K562 (cell line): ENCODE data around the gene DNMBP. TPM values are rescaled to one million over a fixed set of nuclear protein-coding genes. Genes with fewer than 3 reads are reported as not detected.

Source experiments
- ATAC-seq: fragments of 200-7000 bp; cut with Tn5 transposase; 3 replicates; pipeline ENCODE4 v1.9.1; 2020; ENCODE audit warnings: moderate library complexity
- BruUV-seq: library from RNA; stranded (reverse); fragments of 400-500 nt; replicated peaks from 2 replicates; lab custom pipeline; 2021; lab: Mats Ljungman, UMichigan
- CTCF ChIA-PET: fragments of 300-600 bp; formaldehyde crosslinking; extraction: SDS; loops from one replicate; lab custom pipeline; 2021; ENCODE audit warnings: low intra/inter-chr PET ratio; lab: Yijun Ruan, JAX
- POLR2A ChIA-PET: fragments of 300-600, 350-650 bp; sonication (Branson Sonifier 250); formaldehyde crosslinking; extraction: SDS; loops from one replicate; lab custom pipeline; 2021; ENCODE audit warnings: antibody characterized with exemption, inconsistent platforms; lab: Yijun Ruan, JAX
- DNase-seq, 4 experiments: peaks; one replicate each; pipeline versions ENCODE4 v3.0.0 to v3.0.0-alpha.2; 2011 to 2018; ENCODE audit warnings: low spot score in 3 of 4, mixed read lengths in 3 of 4; ENCODE audit errors: extremely low read depth in 1 of 4
- FAIRE-seq: peaks from 2 replicates; lab custom pipeline; 2011; peaks lifted over from hg19 to GRCh38; lab: Jason Lieb, UNC
- H2AFZ ChIP-seq: 2 replicates; pipeline ENCODE4 v1.6.0; 2011; ENCODE audit warnings: low read depth, low read length, control low read depth, inconsistent platforms
- H3K27ac ChIP-seq: fragments of 200-600 bp; 3 replicates; pipeline ENCODE4 v1.8.0; 2011; ENCODE audit warnings: low read depth, mild to moderate bottlenecking, control low read depth, inconsistent platforms, low read length, moderate library complexity, mixed read lengths; ENCODE audit errors: extremely low read depth
- H3K27me3 ChIP-seq, 2 experiments: fragments of 300-600 bp in 1 of 2; 2 replicates in 1 of 2; 3 replicates in 1 of 2; pipeline versions ENCODE4 v1.6.0 to v1.8.0; 2011; ENCODE audit warnings: inconsistent platforms in 2 of 2, low read length in 2 of 2, mild to moderate bottlenecking in 1 of 2, mixed read lengths in 1 of 2, moderate library complexity in 1 of 2; ENCODE audit not compliant: control insufficient read depth in 2 of 2, insufficient read depth in 2 of 2
- H3K36me3 ChIP-seq: fragments of 300-600 bp; 3 replicates; pipeline ENCODE4 v1.8.0; 2011; ENCODE audit warnings: mild to moderate bottlenecking, low read length, inconsistent platforms; ENCODE audit not compliant: control insufficient read depth, insufficient read depth
- H3K4me1 ChIP-seq, 2 experiments: fragments of 200-600 bp in 1 of 2; replicated peaks in 1 of 2; 2 replicates in 1 of 2; 3 replicates in 1 of 2; pipeline versions ENCODE4 v1.5.1 to v1.8.0; 2011; ENCODE audit warnings: inconsistent platforms in 2 of 2, low read length in 2 of 2, mild to moderate bottlenecking in 1 of 2, mixed read lengths in 1 of 2, moderate library complexity in 1 of 2; ENCODE audit not compliant: control insufficient read depth in 2 of 2, insufficient read depth in 2 of 2
- H3K4me2 ChIP-seq: 2 replicates; pipeline ENCODE4 v1.6.1; 2011; ENCODE audit warnings: low read length, control low read depth, inconsistent platforms, mixed read lengths; ENCODE audit not compliant: insufficient read depth
- H3K4me3 ChIP-seq: fragments of 200-600 bp; sonication (generic), shearing (Covaris generic); 2 replicates; pipeline ENCODE4 v1.5.1; 2016; ENCODE audit warnings: control low read depth, inconsistent platforms
- H3K79me2 ChIP-seq: fragments of 200-600 bp; 3 replicates; pipeline ENCODE4 v1.8.0; 2011; ENCODE audit warnings: low read length, inconsistent platforms; ENCODE audit not compliant: control insufficient read depth, insufficient read depth
- H3K9ac ChIP-seq, 2 experiments: 2 replicates each; pipeline versions ENCODE4 v1.6.0 to v1.6.1; 2011; ENCODE audit warnings: low read depth in 2 of 2, low read length in 2 of 2, control low read depth in 1 of 2, inconsistent platforms in 1 of 2, mild to moderate bottlenecking in 1 of 2, mixed read lengths in 1 of 2; ENCODE audit not compliant: insufficient read depth in 1 of 2
- H3K9me1 ChIP-seq: one replicate; pipeline ENCODE4 v1.6.0; 2011; ENCODE audit warnings: inconsistent platforms, mild to moderate bottlenecking, low read length, moderate library complexity; ENCODE audit not compliant: control insufficient read depth, insufficient read depth
- H3K9me3 ChIP-seq: replicated peaks from 2 replicates; pipeline ENCODE4 v1.5.1; 2011; ENCODE audit warnings: low read depth, low read length, inconsistent platforms; ENCODE audit not compliant: control insufficient read depth, insufficient read depth
- H4K20me1 ChIP-seq: replicated peaks from 2 replicates; pipeline ENCODE4 v1.6.1; 2011; ENCODE audit warnings: low read length, inconsistent platforms, mixed read lengths; ENCODE audit not compliant: control insufficient read depth, insufficient read depth
- CSDE1 ChIP-seq, 2 experiments: fragments of 450-650 bp; IDR thresholded peaks; 2 replicates each; pipeline ENCODE4 v1.6.1; 2016; ENCODE audit warnings: mild to moderate bottlenecking in 1 of 2
- CXXC5 ChIP-seq: fragments of 250-450 bp; sonication (Bioruptor Pico); IDR thresholded peaks from 2 replicates; pipeline ENCODE4 v1.8.0; 2022; ENCODE audit warnings: inconsistent platforms, mild to moderate bottlenecking, moderate library complexity
- EGR1 ChIP-seq: fragments of 450-650 bp; conservative IDR thresholded peaks from 2 replicates; pipeline ENCODE4 v1.6.1; 2017; ENCODE audit warnings: mild to moderate bottlenecking
- FOSL1 ChIP-seq: fragments of 200-800 bp; sonication (Bioruptor generic); conservative IDR thresholded peaks from 2 replicates; pipeline ENCODE4 v1.6.1; 2016; ENCODE audit warnings: missing genetic modification characterization, missing compliant biosample characterization
- HNRNPUL1 ChIP-seq: fragments of 200-400 bp; formaldehyde crosslinking; IDR thresholded peaks from 2 replicates; pipeline ENCODE4 v1.6.1; 2017; ENCODE audit warnings: low read length
- LARP7 ChIP-seq: fragments of 450-650 bp; IDR thresholded peaks from 2 replicates; pipeline ENCODE4 v1.6.1; 2016
- MCM5 ChIP-seq: fragments of 450-650 bp; IDR thresholded peaks from 2 replicates; pipeline ENCODE4 v1.6.1; 2016; ENCODE audit warnings: low read depth
- NFE2 ChIP-seq: IDR thresholded peaks from 2 replicates; pipeline ENCODE4 v1.6.1; 2014; ENCODE audit warnings: antibody characterized with exemption, low read depth
- NRF1 ChIP-seq, 2 experiments: fragments of 450-650 bp; IDR thresholded peaks in 1 of 2; conservative IDR thresholded peaks in 1 of 2; 2 replicates each; pipeline ENCODE4 v1.6.1; 2014; ENCODE audit warnings: mild to moderate bottlenecking in 2 of 2
- NUFIP1 ChIP-seq: fragments of 450-650 bp; IDR thresholded peaks from 2 replicates; pipeline ENCODE4 v1.6.1; 2018; ENCODE audit not compliant: partially characterized antibody
- SMAD2 ChIP-seq: fragments of 150-350 bp; IDR thresholded peaks from 2 replicates; pipeline ENCODE4 v1.6.1; 2014; ENCODE audit warnings: low read depth, mild to moderate bottlenecking, low read length
- TOE1 ChIP-seq, 2 experiments: fragments of 450-650 bp in 1 of 2; sonication (generic) in 1 of 2; formaldehyde crosslinking in 1 of 2; IDR thresholded peaks; 2 replicates each; pipeline versions ENCODE4 v1.7.1 to v1.8.0; 2016 to 2022; ENCODE audit warnings: borderline replicate concordance in 2 of 2, mild to moderate bottlenecking in 2 of 2, antibody characterized with exemption in 1 of 2, inconsistent platforms in 1 of 2, low read depth in 1 of 2, missing genetic modification reagents in 1 of 2, moderate library complexity in 1 of 2
- ZNF780A ChIP-seq: fragments of 250-450 bp; sonication (Bioruptor Pico); IDR thresholded peaks from 2 replicates; pipeline ENCODE4 v1.5.0; 2021; ENCODE audit warnings: mild to moderate bottlenecking
- WGBS: fragments of 100-300 bp; shearing (Covaris generic); methylation state at CpG from one replicate; pipeline ENCODE4 v1.1.6; 2016; ENCODE audit warnings: low coverage, mixed read lengths; ENCODE audit not compliant: insufficient coverage; ENCODE audit errors: missing lambda C conversion rate; 5-methylcytosine and 5-hydroxymethylcytosine counted together
- in situ Hi-C: fragments of 300-500 bp; cut with MboI; formaldehyde crosslinking; loops from 4 replicates; pipeline ENCODE4 v1.15.0; 2018; ENCODE audit warnings: inconsistent platforms, mixed read lengths
- intact Hi-C: fragments of 100-400 bp; cut with micrococcal nuclease; formaldehyde crosslinking; loops from 2 replicates; pipeline ENCODE4 v1.14.2; 2022
- polyA plus RNA-seq, 8 experiments: library from polyadenylated mRNA; depleted of rRNA in 4 of 8; stranded (reverse) in 5 of 8; unstranded in 3 of 8; fragments of >200 nt; fragmentation: Nextera tagmentation in 2 of 8; fragmentation: Illumina TruSeq in 1 of 8; extraction: Ambion mirVana in 2 of 8; extraction: Trizol in 1 of 8; gene quantifications; 2 replicates each; pipeline versions ENCODE4 v1.2.1 to v1.2.3, GENCODE V29; 2011 to 2014; ENCODE audit warnings: inconsistent platforms in 1 of 8, missing spikeins in 1 of 8
- total RNA-seq, 7 experiments: library from RNA; depleted of rRNA in 6 of 7; stranded (reverse); fragments of >200 nt in 6 of 7; fragmentation: Illumina TruSeq in 2 of 7; extraction: Trizol in 2 of 7; gene quantifications; 2 replicates each; pipeline versions ENCODE4 v1.2.1 to v1.2.3, GENCODE V29; 2011 to 2021; ENCODE audit warnings: low replicate concordance in 1 of 7
- TF ChIP-seq, protein P1 (sequence below): sonication (generic); formaldehyde crosslinking; IDR thresholded peaks from 2 replicates; pipeline ENCODE4 v1.9.0; 2022; ENCODE audit warnings: mild to moderate bottlenecking, missing genetic modification reagents
- TF ChIP-seq, protein P2 (sequence below): fragments of 450-650 bp; IDR thresholded peaks from 2 replicates; pipeline ENCODE4 v1.6.1; 2018; ENCODE audit not compliant: partially characterized antibody
- TF ChIP-seq, protein P3 (sequence below), 2 experiments: fragments of 250-450 bp in 1 of 2; fragments of 450-650 bp in 1 of 2; sonication (Bioruptor Pico) in 1 of 2; IDR thresholded peaks; 2 replicates each; pipeline versions ENCODE4 v1.6.1 to v1.8.0; 2016 to 2021; ENCODE audit warnings: mild to moderate bottlenecking in 2 of 2, moderate library complexity in 2 of 2, missing compliant biosample characterization in 1 of 2, missing genetic modification characterization in 1 of 2

DNMBP gene
- total and polyA plus RNA-seq, 9 of the 15 experiments (the other 6 are each of a cell fraction or from before 2014, with no cell fraction given): 0.83 to 3.7 (median 2.2) TPM

DNA sequence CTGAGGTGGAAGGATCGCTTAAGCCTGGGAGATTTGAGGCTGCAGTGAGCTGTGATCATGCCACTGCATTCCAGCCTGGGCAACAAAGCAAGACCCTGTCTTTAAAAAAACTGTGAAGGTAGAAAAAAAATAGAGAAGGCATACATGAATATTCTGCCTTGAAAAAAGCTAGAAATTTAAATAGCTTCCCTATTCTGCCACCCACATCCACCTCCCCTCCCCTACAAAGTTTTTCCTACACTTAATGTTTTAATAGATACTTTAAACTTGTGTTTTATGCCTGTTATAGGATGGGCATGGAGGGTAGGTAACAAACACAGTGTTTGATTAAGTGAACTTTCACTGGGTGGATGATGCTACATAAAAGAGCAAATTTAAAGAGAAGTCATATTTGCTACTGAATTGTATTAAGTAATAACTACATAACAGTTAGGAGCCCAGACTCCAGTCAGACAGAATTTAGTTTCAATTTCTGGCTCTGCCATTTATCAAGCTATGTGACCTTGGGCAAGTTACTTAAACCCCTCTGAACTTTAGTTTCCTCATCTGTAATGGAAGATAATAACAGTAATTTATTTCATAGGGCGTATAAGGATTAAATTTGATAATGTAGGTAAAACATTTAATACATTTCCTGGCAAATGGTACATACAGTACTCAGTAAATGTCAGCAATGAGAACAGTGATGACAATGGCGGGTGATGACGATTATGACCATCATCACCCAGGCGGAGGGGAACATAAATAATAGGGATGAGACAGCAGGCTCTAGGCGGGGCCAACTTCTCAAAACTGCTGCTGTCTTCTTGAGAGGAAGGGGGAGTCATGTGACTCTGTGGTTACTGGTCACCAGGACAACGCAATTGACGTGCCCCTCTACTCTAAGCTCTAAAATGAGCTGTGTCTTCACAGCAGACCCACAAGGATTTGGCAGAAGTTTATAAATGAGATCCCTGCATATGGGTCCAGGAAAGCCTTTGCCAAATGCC lies 15.8 kb downstream of the DNMBP start:
- FAIRE-seq (peak; percentile 96), ATAC-seq (peak; percentile 98), DNase-seq (peak; percentile 63 to 86 (median 74))
- peak overlapping the region; percentile 13; the same call in 1 of the 2 replicates for H3K4me2 ChIP-seq
- H3K9ac ChIP-seq: no peak overlapping the region
- POLR2A ChIA-PET: interaction anchor here (0.6 to 1.8 kb wide), 3 partner anchors 10 to 164 kb away, joined by 3 to 8 read pairs (median 3); no protein-coding TSS in a partner anchor
- no peaks in the 10 kb centered on the region for H3K27me3 ChIP-seq
- H4K20me1 ChIP-seq: no peaks in the 10 kb centered on the region
- H3K4me1 ChIP-seq: peaks cover 4 to 12% of the 10 kb centered on the region in 2 experiments; a peak in 3 of 5 replicates
- H3K4me3 ChIP-seq: no peak overlapping the region
- CTCF ChIA-PET: no interaction called here
- H3K36me3 ChIP-seq: no peaks in the 10 kb centered on the region
- 20% methylated on average over 8 of the region's 8 CpGs for WGBS
- no peaks in the 10 kb centered on the region for H3K9me3 ChIP-seq
- H2AFZ ChIP-seq: peak overlapping the region; percentile 63
- no TSS peak for BruUV-seq
- intact Hi-C loops: no loop called here
- in situ Hi-C loops: no loop called here
- no peaks in the 10 kb centered on the region for H3K9me1 ChIP-seq
- no peaks in the 10 kb centered on the region; the same call in 2 of the 3 replicates for H3K79me2 ChIP-seq
- peak overlapping the region; percentile 57; the same call in 2 of the 3 replicates for H3K27ac ChIP-seq
- TF ChIP-seq ZNF780A (CRISPR knock-in tag) (no peak), NUFIP1 (no peak), CXXC5 (CRISPR knock-in tag) (peak; percentile 33; the same call in 1 of the 2 replicates), FOSL1 (peak; percentile 49), CSDE1 (IDR thresholded peaks at IDR 0.05) (peak in 1 of 2 experiments; percentile 55; a peak in 1 of 4 replicates), MCM5 (no peak), HNRNPUL1 (no peak), EGR1 (no peak), SMAD2 (no peak), LARP7 (no peak), TOE1 (IDR thresholded peaks at IDR 0.05; ENCODE audit: borderline replicate concordance) (peak; percentile 97), TOE1 (CRISPR knock-in tag; IDR thresholded peaks at IDR 0.05; ENCODE audit: borderline replicate concordance, low read depth) (no peak), NRF1 (conservative IDR thresholded peaks at IDR 0.05 in 1 of 2, IDR thresholded peaks at IDR 0.05 in 1 of 2) (0 out of 4 replicates have a peak, but pooled peaks of 1 of the 2 experiments have one; percentile 10), NFE2 (peak; percentile 23; the same call in 1 of the 2 replicates)
- TF ChIP-seq, protein P1, sequence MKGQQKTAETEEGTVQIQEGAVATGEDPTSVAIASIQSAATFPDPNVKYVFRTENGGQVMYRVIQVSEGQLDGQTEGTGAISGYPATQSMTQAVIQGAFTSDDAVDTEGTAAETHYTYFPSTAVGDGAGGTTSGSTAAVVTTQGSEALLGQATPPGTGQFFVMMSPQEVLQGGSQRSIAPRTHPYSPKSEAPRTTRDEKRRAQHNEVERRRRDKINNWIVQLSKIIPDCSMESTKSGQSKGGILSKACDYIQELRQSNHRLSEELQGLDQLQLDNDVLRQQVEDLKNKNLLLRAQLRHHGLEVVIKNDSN (CRISPR knock-in tag): peak; percentile 91
- TF ChIP-seq, protein P2, sequence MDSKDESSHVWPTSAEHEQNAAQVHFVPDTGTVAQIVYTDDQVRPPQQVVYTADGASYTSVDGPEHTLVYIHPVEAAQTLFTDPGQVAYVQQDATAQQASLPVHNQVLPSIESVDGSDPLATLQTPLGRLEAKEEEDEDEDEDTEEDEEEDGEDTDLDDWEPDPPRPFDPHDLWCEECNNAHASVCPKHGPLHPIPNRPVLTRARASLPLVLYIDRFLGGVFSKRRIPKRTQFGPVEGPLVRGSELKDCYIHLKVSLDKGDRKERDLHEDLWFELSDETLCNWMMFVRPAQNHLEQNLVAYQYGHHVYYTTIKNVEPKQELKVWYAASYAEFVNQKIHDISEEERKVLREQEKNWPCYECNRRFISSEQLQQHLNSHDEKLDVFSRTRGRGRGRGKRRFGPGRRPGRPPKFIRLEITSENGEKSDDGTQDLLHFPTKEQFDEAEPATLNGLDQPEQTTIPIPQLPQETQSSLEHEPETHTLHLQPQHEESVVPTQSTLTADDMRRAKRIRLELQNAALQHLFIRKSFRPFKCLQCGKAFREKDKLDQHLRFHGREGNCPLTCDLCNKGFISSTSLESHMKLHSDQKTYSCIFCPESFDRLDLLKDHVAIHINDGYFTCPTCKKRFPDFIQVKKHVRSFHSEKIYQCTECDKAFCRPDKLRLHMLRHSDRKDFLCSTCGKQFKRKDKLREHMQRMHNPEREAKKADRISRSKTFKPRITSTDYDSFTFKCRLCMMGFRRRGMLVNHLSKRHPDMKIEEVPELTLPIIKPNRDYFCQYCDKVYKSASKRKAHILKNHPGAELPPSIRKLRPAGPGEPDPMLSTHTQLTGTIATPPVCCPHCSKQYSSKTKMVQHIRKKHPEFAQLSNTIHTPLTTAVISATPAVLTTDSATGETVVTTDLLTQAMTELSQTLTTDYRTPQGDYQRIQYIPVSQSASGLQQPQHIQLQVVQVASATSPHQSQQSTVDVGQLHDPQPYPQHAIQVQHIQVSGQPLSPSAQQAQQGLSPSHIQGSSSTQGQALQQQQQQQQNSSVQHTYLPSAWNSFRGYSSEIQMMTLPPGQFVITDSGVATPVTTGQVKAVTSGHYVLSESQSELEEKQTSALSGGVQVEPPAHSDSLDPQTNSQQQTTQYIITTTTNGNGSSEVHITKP: no peak
- TF ChIP-seq, protein P3, sequence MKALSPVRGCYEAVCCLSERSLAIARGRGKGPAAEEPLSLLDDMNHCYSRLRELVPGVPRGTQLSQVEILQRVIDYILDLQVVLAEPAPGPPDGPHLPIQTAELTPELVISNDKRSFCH (CRISPR knock-in tag; IDR thresholded peaks at IDR 0.05): no peak
- TF ChIP-seq, protein P3 (tag; IDR thresholded peaks at IDR 0.05): no peak
